ENCODE results near the gene MFSD12. TPM values are rescaled to one million over a fixed set of nuclear protein-coding genes. Genes with fewer than 3 reads are reported as not detected.

Gene MFSD12
- 115 and 145 TPM in 2 replicates for total RNA-seq (2014; rRNA removed)
- 60.6 TPM for polyA plus RNA-seq (2012)

GRCh38 chr19:3557461-3558248 is at the start of gene MFSD12:
Gene MFSD12, minus strand, starts transcription at chr19:3557586. Its CDS starts 183 bp downstream, at chr19:3557403.
- DNase-seq (ENCODE audit: low read depth), result peak; percentile 90

- peak; percentile 31 for DNase-seq (ENCODE audit: low read depth)
Observed at GRCh38 chr19:3606690-3607289, 49.4 kb upstream of the MFSD12 start, which contains the start of gene TBXA2R. Gene TBXA2R, minus strand, starts transcription at chr19:3606875. Its CDS starts 6,241 bp downstream, at chr19:3600634.

- no peak for DNase-seq (ENCODE audit: low read depth)
Observed at GRCh38 chr19:3606174-3606689, 48.8 kb upstream of the MFSD12 start.

GRCh38 chr19:3605770-3606169 is 48.4 kb upstream of the MFSD12 start:
- DNase-seq (ENCODE audit: low read depth), result no peak

GRCh38 chr19:3605361-3605760 is 48.0 kb upstream of the MFSD12 start:
- DNase-seq (ENCODE audit: low read depth), result no peak

GRCh38 chr19:3604987-3605343 is 47.6 kb upstream of the MFSD12 start:
- no peak for DNase-seq (ENCODE audit: low read depth)

- no peak for DNase-seq (ENCODE audit: low read depth)
Observed at GRCh38 chr19:3604227-3604986, 47.0 kb upstream of the MFSD12 start.

- DNase-seq (ENCODE audit: low read depth), result no peak
Observed at GRCh38 chr19:3603121-3603811, 45.9 kb upstream of the MFSD12 start.

GRCh38 chr19:3601021-3601420 is 43.6 kb upstream of the MFSD12 start:
- no peak for DNase-seq (ENCODE audit: low read depth)

- no peak for DNase-seq (ENCODE audit: low read depth)
Observed at GRCh38 chr19:3599776-3600187, 42.4 kb upstream of the MFSD12 start.

- DNase-seq (ENCODE audit: low read depth), result no peak
Observed at GRCh38 chr19:3595521-3596061, 38.2 kb upstream of the MFSD12 start.

GRCh38 chr19:3593156-3593555 is 35.8 kb upstream of the MFSD12 start:
- no peak for DNase-seq (ENCODE audit: low read depth)

- no peak for DNase-seq (ENCODE audit: low read depth)
Observed at GRCh38 chr19:3591876-3592613, 34.7 kb upstream of the MFSD12 start.

- DNase-seq (ENCODE audit: low read depth), result no peak
Observed at GRCh38 chr19:3590991-3591659, 33.7 kb upstream of the MFSD12 start.

GRCh38 chr19:3589949-3590348 is 32.6 kb upstream of the MFSD12 start:
- no peak for DNase-seq (ENCODE audit: low read depth)

GRCh38 chr19:3589439-3589838 is 32.1 kb upstream of the MFSD12 start:
- DNase-seq (ENCODE audit: low read depth), result no peak

GRCh38 chr19:3586707-3587346 is 29.4 kb upstream of the MFSD12 start:
- no peak for DNase-seq (ENCODE audit: low read depth)

GRCh38 chr19:3586127-3586626 is 28.8 kb upstream of the MFSD12 start:
- no peak for DNase-seq (ENCODE audit: low read depth)
